HepG2 (cell line): Measurements from ENCODE around the gene THAP2.

ENCODE experiments used
- YEATS2 ChIP-seq: sonication (generic); formaldehyde crosslinking; IDR thresholded peaks from 2 replicates; pipeline ENCODE4 v1.4.0; 2020; ENCODE audit warnings: missing genetic modification reagents, borderline replicate concordance
- ZNF644 ChIP-seq: IDR thresholded peaks from 2 replicates; pipeline ENCODE4 v1.6.1; 2016; ENCODE audit warnings: low read depth
- TF ChIP-seq, protein P1 (sequence below): sonication (generic); formaldehyde crosslinking; IDR thresholded peaks from 2 replicates; pipeline ENCODE4 v1.4.0; 2020; ENCODE audit warnings: missing genetic modification reagents, mild to moderate bottlenecking, borderline replicate concordance
- TF ChIP-seq, protein P2 (sequence below): sonication (generic); formaldehyde crosslinking; IDR thresholded peaks from 2 replicates; pipeline ENCODE4 v1.5.0; 2020; ENCODE audit warnings: mild to moderate bottlenecking, missing genetic modification reagents, moderate library complexity

DNA sequence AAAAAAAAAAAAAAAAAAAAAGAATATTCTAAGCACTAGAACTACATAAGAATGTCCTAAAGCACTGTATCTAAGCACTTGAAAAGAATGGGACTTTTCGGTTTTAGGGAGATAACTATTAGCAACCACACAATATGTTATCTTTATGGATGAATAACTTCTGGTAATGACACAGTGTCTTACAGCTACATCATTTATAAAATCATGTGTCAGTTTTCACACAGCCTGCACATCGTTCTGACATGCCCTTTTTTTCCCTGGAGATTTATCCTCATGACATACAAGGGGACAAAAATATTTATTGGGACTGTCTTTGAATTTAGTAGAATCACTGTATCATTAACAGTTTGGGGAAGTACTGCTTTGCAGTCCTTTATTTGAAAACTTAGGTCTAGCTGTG is 39.1 kb downstream of the THAP2 start:
- TF ChIP-seq ZNF644 (CRISPR knock-in tag) (no peak), YEATS2 (no peak)
- TF ChIP-seq, protein P1, sequence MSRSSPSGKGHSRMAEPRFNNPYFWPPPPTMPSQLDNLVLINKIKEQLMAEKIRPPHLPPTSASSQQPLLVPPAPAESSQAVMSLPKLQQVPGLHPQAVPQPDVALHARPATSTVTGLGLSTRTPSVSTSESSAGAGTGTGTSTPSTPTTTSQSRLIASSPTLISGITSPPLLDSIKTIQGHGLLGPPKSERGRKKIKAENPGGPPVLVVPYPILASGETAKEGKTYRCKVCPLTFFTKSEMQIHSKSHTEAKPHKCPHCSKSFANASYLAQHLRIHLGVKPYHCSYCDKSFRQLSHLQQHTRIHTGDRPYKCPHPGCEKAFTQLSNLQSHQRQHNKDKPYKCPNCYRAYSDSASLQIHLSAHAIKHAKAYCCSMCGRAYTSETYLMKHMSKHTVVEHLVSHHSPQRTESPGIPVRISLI = no peak
- TF ChIP-seq, protein P2, sequence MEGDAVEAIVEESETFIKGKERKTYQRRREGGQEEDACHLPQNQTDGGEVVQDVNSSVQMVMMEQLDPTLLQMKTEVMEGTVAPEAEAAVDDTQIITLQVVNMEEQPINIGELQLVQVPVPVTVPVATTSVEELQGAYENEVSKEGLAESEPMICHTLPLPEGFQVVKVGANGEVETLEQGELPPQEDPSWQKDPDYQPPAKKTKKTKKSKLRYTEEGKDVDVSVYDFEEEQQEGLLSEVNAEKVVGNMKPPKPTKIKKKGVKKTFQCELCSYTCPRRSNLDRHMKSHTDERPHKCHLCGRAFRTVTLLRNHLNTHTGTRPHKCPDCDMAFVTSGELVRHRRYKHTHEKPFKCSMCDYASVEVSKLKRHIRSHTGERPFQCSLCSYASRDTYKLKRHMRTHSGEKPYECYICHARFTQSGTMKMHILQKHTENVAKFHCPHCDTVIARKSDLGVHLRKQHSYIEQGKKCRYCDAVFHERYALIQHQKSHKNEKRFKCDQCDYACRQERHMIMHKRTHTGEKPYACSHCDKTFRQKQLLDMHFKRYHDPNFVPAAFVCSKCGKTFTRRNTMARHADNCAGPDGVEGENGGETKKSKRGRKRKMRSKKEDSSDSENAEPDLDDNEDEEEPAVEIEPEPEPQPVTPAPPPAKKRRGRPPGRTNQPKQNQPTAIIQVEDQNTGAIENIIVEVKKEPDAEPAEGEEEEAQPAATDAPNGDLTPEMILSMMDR (CRISPR knock-in tag) = no peak
